Limb (tissue), 2 donors: Measurements from ENCODE around the gene COL5A1.
A peak's percentile ranks its signal among the peaks of the same experiment; 100 is the strongest.

ENCODE experiments used
- DNase-seq, 2 donors: peaks; one replicate each; pipeline ENCODE4 v3.0.0-alpha.2; 2016; ENCODE audit errors: extremely low spot score in 2 of 2

The COL5A1 gene

DNA sequence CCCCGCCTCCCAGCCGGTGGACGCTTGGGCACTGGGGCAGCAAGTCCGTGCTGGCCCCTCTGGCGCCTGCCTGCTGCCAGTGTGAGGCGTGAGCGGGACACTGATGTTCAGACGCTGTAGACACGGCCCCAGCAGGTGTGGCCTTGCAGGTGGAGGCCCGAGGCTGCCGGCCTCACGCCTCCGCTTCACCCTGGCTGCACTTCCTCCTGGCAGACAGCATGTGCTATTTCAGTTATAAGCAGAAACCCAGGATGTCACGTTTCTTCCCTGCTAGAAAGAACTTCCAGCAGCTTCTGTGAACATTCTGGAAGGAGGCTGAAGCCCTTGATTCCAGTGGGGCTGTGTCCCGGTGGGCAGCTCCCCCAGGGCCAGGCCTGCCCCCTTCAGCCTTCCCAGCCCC lies 124.2 kb downstream of the COL5A1 start:
- DNase-seq = no peak

DNA sequence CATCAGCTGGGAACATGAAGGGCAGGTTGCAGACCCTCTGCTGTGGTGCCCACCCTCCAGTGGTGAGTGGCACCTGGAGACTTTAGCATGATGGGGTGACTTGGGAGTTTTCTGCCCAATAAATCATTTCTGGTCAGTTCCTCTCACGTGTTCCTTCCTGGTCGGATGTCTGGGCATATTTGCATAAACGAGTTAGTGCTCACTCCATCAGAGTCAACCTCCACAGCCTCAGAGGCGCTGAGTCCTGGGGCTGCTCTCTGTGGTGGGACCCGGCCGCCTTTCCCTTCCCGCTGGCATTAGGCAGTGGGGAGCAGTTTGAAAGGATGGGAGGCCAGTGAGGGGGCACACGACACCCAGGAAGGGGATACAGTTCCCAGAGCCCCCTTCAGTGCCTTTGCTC lies 125.0 kb downstream of the COL5A1 start:
- DNase-seq = no peak

DNA sequence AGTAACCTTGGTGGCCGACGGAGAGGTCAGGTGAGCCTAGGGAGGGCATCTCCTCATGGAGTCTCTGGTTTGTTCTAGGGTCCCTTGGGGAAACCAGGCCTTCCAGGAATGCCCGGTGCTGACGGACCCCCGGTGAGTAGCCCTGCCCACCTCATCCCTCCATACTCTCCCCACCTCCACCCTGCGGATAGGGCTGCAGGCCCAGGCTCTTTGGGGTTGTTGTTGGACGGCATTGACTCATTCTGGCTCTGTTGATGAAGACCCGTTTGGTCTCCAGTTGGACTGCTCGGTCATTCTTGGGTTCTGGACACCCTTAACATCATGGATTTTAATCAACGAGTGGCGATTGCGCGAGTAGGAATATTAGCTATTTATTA lies 126.7 kb downstream of the COL5A1 start:
- DNase-seq = no peak

DNA sequence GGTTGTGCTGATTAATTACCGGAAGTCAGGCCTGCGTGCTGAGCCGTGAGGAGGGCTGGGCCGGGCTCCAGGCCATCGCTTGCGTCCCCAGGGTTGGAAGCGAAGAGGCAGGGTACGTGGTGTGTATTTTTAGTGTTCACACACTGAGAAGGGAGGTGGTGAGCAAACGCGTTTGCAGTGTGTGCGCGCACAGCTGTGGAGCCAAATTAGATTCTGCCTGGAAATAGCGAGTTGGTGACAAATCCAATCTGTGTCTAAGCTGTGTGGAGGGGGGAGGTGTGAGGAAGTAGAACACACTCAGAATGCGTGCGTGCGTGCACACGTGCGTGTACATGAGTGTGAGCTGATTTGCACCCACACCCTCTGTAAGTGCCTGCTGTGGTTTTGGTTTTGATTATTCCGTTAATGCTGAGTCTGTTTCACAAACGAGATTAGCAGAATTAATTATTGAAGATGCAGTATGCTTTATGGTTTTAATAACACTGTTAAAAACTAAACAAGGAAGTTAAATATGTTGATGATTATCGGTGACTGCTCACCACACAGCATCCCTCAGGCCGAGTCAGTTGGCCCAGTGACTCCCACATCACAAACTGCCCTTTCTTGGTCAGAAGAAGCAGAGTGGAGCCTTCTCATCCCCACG lies 127.2 kb downstream of the COL5A1 start:
- peak in 1 of 2 donors; percentile 58 for DNase-seq

DNA sequence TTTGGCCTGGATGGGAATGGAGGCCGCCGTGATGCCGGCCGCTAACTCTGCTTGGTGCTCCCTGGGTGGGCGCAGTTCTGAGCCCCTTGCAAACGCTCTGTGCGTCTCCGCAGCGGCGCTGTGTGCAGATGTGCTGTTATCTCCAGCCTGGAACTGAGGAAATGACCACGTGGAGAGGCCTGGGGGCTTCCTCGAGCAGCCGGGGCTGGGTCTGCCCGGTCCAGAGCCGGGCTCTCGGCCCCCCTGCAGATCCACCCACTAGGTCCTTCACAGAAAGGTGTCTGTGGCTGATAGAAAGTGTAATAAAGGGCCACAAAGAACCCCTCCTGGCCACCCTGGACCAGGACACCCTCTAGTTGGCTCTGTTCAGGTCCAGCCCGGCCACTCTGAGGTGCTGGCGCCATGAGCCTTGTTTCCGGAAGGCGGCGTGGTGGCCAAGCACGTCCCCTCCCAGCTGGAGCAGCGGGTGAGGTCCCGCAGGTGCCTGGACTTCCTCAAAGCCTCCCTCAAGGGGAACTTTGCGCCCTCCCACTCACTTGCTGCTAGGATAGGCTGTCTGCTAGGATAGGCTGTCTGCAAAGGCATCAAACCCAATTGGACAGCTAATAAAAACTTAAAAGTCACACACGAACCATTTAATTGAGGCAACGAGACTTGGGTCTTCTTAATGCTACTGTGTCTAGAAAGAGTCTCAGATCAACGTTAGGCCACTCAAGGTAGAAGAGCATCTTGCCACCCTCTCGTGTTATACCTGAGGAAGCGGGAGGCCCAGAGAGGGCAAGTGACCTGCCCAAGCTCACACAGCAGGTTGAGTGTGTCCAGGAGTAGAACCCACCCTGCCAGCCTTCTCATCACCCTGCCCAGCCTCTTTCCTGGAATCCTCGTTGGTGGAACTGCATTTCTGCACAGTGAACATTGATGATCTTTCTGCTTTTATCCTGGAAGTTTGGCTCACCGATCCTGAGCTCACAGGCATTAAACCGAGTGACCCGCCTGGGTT lies 129.7 kb downstream of the COL5A1 start:
- no peak for DNase-seq

DNA sequence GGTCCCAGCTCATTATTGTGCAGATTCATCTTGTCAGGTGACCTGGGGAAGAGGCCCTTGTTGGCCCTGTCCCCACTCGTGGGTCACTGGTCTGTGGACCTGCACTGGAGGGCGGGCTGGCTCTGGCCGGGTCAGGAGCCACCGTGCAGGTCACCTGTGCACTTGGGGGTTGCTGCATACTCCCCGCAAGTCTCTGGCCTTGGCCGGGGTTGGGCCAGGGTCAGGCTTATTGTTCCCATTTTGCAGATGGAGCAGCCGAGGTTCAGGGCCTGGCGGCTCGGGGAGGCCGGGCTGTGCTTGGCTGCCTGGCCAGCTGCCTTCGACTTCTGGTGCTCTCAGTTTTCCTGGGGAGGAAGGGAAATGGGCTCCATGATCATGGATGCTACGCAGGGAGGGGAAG lies 130.7 kb downstream of the COL5A1 start:
- DNase-seq = no peak

DNA sequence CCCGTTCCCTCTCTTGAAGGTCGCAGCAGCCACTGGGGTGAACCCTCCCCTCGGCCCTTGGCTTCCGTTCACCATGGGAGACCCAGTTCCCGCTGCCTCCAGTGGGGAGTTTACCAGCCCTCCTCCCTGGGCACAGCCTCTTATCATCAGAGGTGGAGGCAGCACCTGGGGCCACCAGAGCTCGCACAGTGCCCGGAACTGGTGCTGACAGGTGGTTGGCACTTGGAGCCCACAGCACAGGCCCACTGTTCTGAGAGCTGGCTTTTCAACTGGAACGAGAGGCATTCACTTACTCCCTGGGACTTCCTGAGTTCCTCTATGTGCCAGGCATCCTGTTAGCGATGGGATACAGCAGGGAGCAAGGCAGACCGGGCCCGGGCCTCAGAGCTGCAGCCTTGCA lies 132.2 kb downstream of the COL5A1 start:
- DNase-seq = no peak

DNA sequence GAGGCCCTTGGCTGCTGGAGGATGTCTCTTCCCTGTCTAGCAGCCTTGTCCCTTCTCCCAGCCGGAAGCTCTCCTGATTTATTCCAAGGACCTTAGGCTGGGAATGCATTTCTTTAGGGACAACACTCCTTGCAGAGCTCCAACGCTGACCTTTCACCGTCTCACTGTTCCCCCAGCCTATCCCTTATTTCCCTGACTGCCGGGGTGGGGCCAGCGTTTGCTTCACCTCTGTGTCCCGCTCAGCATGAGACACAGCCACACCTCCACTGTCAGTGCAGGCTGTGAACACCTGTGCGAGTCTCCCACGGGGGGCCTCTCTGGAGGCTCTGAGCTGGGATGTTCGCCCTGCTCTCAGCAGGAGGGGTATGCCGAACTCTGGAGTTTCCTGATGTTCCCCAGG lies 132.8 kb downstream of the COL5A1 start:
- DNase-seq = no peak

DNA sequence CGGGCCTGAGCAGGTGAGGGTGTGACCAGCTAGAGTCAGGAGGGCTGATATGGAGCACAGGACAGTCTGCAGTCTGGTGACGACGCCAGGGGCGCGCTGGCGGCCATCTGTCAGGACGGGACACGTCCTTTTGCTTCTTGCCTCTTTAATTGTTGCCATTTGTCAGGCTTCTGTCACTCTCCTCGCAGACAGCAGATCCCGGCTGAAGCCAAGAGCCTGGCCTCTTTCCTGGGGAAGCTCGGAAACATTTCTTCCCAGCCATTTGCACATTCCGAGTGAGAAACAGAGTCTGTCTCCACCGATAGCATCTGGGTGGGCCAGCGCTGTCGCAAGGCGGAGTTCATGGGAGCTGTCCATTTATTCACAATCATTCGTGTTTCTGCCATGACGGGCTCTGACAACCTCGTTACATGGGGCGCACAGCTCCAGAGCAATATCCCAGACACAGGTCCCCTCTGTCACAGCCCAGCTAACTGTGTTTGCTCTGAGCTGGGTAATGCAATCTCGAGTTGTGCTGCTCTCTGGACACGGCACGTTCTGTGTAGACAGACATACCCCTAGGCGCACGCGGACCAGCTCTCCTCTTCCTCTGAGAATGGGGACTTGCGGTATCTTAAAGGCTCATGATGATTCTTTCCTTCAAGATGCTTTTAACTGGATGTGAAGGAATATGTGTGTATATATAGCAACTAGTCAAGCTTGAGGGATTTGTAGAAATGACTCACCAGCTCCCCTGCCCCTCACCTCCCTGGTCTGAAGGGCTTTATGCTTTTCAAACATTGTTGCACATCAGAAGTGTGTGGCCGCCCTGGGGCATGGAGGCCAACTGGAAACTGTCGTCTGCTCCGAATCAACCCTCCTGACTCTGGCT lies 133.7 kb downstream of the COL5A1 start:
- DNase-seq = no peak

DNA sequence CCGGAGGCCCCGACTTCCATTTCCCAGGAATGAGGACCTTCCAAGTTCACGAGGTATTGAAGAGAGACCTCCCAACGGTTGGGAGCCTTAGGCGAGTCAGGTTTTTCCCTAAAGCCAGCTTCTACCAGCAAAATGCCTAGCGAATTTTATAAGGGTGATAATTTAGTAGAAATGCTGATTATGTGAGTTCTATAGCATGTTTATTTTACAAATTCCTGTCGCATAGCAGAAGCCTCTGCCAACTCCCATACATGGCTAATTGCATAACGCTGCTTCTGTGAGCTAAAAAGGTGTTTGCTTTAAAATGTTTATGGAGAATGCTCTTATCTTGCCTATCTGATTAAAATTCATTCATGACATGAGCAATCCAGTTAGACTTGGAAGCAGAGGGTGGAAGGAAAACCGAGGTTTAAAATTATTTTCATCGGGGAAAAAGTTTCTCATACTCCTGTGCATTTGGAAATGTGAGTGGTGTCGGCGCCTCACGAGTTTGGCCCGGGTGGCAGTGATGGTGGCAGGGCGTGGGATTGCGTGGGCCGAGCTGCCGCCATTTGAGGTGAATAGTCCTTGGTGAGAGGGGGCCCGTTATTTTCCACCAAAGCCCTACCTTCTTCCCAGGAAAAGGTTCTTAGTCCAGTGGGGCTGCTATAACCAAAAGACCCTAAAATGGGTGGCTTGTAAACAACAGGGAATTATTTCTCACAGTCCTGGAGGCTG lies 134.6 kb downstream of the COL5A1 start:
- DNase-seq = no peak

DNA sequence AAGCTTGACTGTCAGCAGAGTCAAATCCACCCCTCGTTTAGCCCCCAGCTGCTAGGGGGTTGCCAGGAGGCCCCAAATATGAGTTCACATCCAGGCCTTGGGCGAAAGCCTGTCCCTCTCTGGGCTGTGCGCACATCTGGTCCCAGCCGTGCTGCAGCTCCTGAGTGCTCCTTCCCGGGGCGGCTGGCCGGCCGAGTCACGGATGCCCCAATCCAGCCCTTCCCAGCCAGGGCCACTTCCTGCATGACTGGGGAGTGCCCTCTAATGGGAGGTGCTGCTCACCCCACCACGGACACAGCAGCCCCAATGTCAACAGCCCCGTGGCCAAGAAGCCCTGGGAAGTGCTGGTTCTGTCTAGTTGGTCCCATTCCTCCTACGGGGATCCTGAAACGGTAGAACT lies 135.6 kb downstream of the COL5A1 start:
- no peak for DNase-seq

DNA sequence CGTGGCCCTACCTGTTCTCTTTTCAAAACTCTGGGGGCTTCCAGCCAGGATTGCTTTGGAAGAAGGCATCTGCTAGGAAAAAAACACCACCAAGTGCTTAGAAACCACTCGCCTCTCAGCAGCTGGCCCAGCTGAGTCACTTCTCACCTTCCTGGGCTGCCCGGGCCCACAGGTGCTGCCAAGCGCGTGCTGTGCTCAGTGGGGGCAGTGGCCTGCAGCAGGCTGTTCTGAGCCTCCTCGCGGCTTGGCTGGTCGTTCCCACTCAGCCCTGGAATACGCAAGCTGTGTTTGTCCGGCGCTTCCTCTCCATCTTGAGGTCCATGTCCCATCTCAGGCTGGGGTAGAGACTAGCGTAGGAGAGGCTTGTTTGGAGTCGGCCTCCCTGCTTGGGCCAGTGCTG lies 136.6 kb downstream of the COL5A1 start:
- no peak for DNase-seq

DNA sequence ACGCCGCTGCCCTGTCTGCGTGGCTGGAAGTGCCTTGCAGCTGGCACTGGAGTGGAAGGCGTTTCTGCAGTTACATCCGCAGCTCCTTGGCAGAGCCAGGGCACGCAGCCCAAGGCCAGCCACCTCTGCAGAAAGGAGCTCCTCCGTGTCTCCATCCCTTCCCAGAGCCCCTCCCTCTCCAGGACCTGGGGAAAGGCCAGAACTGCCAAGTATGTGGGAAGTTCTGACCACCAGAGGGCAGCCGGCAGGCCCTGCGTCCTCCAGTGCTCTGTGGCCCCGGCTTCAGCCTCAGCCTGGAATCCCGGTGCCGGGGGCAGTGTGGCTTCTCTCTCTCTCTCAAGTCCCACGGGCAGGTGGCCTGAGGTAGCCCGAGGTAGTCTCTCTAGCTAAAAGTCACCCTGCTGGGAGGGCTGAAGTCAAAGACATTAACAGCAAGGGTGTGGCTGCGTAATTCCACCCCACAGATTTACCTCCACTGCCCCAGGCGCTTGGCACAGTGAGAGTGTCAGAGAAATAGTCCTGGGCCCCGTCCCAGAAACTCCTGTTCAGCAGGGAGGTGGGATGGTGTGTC lies 137.3 kb downstream of the COL5A1 start:
- DNase-seq = peak; percentile 41 to 65

DNA sequence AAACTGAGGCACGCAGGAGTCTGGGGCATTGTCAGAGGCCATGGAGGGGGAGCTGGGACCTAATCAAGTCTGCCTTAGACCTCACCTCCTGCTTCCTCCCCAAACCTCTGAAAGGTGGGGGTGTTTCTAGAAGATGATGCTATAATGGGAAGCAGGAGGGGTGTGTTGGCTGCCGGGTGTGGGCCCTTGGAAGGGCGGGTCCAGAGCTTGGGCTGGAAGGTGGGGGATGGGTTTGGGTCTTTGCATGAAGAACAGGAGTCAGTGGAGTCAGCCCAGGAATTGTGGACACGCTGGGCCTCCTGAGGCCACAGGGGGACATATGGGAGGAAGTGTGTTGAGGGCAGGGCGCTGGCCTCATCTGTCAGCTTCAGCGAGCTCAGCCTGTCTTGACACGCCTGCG lies 138.0 kb downstream of the COL5A1 start:
- no peak for DNase-seq

DNA sequence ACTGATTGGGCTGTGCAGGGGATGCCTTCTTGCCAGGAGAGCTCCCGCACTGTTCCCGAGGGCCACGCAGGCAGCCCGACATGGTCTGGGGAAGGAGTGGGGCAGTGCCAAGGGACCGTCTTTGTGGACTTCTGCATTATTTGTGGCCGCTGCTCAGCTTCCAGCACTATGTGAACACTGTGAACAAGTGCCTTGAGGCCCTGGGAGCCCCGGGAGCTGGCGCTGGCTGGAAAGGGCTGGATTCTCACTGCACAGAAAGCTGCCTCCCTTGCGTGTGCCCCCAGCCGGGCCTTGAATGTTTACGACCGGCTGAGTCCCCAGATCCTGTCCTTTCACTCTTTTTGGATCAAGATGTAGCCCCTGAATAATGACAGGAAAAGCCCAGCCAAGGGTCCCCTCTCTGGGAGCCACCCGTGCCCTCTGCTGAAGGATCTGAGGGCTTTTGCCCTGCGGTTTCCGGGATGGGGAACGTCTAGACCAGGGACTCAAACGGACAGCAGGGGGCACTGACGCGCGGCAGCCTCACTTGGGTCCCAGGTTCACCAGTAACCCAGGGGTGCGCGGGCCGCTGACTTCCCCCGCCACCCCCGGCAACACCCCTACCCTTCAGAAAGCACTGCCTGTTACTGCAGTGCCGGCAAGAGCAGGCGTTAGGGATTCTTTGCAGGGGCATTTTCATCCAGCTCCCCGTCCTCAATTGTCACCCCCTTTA lies 140.1 kb downstream of the COL5A1 start:
- peak in 1 of 2 donors; percentile 33 for DNase-seq

DNA sequence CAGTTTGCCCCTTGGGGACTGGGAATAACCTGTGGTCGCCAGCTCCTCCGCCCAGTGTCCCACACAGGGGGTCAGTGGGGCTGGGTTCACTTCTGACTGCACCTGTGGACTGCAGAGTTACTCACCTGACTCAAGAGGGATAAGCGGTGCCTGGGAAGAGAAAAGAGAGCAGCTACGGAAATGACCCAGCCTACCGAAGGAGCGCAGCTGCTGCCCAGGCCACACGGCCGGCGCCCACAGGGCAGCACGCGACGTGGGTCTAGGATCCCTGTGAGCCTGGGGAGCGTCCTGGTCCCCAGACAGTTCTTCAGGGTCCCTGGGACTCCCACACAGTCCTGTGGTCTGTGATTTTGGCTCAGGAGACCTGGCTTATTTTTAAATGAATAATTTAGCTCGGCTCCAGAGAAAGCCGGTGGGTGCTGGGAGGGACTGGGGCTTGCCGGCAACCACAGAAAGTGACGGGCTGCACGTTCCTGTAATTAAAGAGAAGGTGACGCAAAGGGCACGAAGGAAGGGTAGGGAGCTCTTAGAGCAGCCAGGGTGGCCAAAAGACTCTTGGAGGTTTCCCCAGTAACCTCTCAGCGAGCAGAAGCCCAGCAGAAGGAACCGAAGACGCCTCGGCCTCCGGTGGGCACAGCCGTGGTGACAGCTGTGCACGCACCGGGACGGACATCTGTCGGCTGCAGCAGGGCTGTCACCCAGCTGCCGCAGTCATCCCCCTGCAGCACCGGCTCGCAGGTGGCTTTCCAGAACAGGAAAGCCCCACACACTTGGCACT lies 141.5 kb downstream of the COL5A1 start:
- DNase-seq = no peak

DNA sequence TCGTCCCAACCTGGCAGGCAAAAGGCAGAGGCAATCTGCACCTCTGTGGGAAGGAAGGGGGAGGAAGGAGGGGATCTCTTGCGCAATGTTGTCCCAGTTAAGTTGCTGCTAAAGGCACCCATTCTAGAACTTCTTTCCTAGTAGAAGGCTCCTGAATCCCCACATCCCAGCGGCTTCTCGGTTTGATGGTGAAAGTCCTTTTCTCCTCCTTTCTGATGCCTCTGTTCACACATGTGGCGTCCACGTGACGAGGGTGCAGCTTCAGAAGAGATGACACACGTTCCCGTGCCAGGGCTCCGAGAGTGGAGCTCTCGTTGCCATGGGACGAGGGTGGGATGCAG lies 142.1 kb downstream of the COL5A1 start:
- no peak for DNase-seq

DNA sequence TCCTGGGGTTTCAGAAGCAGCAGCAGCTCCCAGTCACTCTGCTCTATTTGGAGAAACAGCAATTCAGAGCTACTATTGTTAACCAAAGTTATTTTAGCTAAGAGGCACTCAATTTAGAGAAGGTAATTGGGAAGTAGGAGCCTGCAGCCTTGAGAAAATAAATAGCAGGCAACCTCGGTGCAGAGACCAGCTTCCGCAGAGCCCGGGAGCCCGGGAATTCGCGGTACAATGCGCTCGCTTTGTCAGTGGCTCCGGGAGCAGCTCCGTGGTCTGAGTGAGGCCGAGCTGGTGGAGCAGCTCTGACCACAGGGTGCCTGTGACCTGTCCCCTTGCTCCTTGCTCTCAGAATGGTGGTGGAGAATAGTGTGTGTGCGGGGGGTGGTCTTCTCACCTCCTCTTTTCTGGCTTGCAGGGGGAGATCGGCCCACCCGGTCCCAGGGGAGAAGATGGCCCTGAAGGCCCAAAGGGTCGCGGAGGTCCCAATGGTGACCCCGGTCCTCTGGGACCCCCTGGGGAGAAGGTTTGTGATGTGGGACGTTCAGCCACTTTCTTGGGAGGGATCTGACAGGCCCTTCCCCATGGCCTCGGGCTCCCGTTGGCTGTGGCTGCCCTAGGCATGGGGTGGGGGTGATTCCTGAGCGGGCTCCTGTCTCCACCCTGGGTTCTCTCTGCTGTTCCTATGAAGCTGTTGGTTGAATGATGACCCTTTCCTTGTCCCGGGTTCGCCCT lies 143.1 kb downstream of the COL5A1 start:
- no peak for DNase-seq
